GM18505 (cell line): ENCODE measurements around the gene CDV3.
"Not testable (repeated sequence)": the region's sequence is repeated elsewhere in the genome, so short reads cannot be mapped to it uniquely, and the experiment has no call there.

Experiments
- ATAC-seq: cut with Tn5 transposase; IDR thresholded peaks from one replicate; pipeline ENCODE4 v1.9.1; 2021; ENCODE audit not compliant: unreplicated experiment
- POLR2A ChIP-seq: IDR thresholded peaks from 4 replicates; pipeline ENCODE4 v1.6.1; 2011; ENCODE audit warnings: borderline replicate concordance; ENCODE audit not compliant: insufficient read depth, insufficient read length; ENCODE audit errors: extremely low read depth

CDV3 gene

DNA sequence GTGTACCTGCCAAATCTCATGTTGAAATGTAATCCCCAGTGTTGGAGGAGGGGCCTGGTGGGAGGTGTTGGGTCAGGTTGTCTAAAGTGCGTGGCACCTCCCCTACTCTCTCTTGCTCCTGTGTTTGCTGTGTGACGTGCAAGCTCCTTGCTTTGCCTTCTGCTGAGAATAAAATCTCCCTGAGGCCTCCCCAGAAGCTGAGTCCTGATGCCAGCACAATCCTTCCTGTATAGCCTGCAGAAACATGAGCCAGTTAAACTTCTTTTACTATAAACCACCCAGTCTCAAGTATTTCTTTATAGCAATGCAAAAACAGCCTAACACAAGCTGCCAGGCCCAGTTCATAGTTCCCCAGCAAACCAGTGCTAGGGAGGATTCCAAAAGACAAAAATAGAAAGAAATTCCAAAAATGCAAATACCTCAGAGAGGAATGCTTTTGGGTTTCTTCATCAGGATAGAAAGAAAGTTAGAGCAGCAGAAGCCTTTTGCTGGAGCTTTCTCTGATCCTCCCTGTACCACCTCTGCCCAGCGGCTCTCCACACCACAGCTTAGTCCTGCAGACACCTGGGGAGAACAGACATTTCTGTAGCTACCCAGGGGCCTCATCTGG, 25.9 kb upstream of the CDV3 start:
- TF ChIP-seq POLR2A = no peak

DNA sequence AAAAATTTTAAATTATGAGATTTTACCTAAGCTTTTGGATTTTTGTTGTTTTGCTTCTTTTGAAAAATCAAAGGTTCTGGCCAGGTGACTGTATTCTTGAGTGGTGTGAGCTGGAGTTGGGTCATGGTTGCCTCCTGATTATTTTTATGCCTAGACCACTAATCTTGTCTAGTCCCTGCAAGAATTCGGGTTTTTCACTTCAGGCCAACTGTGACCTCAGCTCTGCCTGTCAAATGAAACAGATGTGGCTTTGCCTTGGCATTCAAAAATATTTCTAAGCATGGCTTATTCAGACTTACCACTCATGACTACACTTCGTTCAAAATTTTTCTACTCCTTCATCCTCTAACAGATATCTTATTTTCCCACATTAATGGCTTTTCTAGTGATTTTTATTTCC, 25.4 kb upstream of the CDV3 start:
- TF ChIP-seq POLR2A = no peak
- ATAC-seq = no peak

More for the DNA sequence above, 25.9 kb upstream of the CDV3 start:
- ATAC-seq = no peak

DNA sequence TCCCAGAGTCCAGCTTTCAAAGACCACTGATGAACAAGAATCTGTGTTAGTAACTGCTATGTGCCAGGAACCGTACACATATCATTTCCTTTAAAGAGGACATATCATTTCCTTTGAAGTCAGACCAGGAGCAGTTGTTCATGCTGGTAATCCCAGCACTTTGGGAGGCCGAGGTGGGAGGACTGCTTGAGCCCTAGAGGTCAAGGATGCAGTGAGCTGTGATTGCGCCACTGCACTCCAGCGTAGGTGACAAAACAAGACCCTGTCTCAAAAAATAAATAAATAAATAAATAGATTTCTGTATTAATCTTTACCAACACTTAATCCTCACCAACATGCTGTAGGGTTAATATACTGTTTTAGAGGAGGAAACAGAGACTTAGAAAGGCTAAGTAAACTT, 23.9 kb upstream of the CDV3 start:
- no peak for TF ChIP-seq POLR2A
- ATAC-seq = no peak

DNA sequence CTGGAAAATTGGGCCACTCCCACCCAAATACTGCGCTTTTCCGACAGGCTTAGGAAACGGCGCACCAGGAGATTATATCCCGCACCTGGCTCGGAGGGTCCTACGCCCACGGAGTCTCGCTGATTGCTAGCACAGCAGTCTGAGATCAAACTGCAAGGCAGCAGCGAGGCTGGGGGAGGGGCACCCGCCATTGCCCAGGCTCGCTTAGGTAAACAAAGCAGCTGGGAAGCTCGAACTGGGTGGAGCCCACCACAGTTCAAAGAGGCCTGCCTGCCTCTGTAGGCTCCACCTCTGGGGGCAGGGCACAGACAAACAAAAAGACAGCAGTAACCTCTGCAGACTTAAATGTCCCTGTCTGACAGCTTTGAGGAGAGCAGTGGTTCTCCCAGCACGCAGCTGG, 21.9 kb upstream of the CDV3 start:
- not testable (repeated sequence) for ATAC-seq

DNA sequence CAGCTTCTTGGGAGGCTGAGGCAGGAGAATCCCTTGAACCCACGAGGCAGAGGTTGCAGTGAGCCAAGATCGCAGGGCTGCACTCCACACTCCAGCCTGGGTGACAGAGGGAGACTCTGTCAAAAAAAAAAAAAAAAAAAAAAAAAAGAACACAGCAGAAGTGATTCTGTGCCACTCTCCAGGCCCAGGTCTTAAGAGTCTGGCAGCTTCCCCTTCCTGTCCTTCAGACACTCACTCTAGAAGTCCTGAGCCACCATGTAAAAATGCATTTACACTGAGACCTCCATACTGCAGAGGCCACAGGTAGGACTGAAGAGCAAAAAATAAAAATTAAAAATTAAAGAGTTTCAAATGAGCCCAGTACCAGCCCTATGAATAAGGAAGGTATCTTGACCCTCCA, 11.8 kb upstream of the CDV3 start:
- ATAC-seq = no peak
- no peak for TF ChIP-seq POLR2A

DNA sequence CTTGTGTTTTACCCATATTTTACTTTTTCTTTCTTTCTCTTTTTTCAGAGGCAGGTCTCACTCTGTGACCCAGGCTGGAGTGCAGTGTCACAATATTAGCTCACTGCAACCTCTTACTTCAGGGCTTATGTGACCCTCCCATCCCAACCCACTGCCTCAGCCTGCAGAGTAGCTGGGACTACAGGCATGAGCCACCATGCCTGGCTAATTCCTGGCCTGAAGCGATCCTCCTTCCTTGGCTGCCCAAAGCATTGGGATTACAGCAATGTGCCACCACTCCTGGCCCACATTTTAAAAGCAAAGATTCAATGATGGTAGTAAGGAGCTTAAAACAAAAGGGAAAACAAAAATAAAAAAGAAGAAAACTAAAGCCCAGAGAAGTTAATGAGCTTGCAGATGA, 11.1 kb upstream of the CDV3 start:
- no peak for ATAC-seq
- TF ChIP-seq POLR2A = no peak

DNA sequence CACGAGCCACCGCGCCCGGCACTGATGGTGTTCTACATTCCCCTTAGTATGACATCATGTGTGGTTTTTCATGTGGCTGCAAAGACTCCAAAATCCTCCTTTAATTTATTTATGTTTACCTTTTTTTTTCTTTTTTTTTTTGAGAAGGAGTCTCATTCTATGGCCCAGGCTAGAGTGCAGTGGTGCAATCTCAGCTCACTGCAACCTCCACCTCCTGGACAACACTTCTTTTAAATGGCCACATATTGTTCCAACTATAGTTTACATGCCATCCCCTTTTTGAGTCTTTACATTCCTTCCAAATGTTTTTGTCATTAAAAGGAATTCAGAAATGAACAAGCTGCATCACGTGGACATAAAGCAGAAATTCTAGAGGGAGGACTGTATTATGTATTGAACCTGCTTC, 10.3 kb upstream of the CDV3 start:
- no peak for TF ChIP-seq POLR2A
- ATAC-seq = no peak

DNA sequence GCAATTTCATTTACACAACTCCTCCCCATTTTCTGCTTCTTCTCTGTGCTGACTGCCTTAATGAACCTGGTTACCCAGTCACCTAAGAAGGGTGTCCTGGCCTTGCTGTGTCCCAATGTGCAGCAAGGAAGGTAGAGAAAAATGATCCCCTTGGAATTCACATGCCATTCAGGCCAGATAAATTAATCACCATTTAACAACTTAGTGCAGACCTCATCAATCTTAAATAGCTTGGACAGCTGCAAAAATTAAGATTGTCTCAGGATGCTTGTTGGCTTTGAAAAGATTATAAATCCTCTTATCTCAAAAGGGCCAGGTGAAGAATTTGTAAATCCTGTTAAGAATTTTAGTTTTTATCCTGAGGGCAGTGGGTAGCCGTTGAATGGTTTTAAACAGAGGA, 9.7 kb upstream of the CDV3 start:
- TF ChIP-seq POLR2A = no peak
- no peak for ATAC-seq

DNA sequence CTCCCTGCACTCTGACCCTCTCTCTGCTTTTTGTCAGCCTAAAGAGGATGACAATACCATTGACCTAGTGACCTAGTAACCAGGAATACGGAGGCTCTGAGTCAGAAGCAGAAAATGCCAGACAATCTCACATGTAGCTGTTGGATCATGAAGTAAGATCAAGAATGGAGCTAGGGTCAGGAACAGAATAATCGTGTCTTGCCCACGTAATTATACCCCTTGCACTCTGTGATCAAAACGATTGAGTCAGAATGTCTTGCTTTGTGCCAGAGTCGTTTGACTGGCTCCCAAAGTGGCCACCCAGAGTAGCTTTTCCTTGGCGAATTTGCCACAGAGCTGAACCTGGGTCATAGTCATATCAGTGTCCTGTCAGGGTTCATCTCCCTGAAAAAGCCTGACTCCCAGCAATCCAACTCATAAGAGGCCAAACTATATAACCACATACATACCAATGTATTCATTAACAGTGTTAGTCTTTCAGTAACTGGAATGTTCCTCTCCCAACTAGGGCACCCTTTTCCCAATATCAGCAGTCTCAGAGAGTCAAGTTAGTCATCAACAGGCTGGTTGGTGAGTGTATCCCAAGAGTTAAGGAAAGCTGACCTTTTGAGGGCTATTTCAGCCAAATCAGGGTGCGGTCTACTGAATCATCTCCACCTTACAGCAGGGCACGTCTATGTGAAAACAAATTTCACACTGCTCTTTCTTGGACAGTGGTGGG, 5.0 kb upstream of the CDV3 start:
- ATAC-seq = no peak
- no peak for TF ChIP-seq POLR2A

DNA sequence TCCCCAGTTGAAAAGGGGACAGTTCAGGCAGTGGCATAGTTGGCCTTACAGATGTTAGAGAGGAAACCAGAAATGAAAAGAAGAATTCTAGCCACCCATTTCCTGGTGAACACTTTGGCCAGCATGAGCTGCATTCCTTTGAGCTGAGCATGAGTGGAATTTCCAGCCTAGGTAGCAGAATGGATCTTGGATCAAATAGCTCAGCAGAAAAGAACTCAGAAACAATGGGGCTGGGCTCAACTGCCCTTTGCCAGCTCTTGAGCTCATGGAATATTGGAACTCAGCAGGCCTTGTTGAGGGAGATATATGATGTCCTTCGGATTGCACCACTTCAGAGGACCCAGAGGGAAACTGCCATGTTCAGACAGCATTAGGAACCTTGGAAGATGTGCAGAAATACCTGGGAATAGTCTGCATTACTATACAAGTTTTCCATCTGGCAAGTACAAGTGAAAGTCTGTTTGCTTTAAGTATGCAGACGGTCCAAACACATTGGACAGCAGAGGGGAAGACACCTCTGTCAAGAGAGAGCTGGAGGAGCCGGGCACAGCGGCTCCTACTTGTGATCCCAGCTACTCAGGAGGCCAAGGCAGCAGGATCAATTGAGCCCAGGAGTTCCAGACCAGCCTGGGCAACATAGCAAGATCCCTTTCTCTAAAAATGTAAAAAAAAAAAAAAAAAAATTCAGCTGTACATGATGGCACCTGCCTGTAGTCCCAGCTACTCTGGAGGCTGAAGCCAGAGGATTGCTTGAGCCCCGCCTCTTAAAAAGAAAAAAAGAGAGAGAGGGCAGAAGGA, 3.1 kb upstream of the CDV3 start:
- ATAC-seq = no peak
- TF ChIP-seq POLR2A = no peak

DNA sequence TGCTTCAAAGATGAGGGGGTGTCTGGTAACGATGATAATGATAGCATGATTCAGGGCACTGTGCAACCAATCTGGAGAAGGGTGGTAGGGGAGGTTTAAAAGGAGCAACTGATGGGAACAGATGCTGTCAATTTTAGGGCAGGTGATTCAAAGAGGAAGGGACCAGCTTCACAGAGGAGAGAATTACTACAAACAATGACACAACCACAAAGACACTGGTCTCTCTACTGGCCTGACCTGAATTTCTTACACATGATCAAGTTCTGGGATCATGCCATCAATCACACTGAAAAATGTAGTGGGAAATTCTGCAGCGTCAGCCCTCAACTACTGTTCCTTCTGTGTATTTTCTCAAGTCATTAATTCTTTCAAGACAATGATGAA, 2.6 kb upstream of the CDV3 start:
- no peak for ATAC-seq
- TF ChIP-seq POLR2A = no peak

DNA sequence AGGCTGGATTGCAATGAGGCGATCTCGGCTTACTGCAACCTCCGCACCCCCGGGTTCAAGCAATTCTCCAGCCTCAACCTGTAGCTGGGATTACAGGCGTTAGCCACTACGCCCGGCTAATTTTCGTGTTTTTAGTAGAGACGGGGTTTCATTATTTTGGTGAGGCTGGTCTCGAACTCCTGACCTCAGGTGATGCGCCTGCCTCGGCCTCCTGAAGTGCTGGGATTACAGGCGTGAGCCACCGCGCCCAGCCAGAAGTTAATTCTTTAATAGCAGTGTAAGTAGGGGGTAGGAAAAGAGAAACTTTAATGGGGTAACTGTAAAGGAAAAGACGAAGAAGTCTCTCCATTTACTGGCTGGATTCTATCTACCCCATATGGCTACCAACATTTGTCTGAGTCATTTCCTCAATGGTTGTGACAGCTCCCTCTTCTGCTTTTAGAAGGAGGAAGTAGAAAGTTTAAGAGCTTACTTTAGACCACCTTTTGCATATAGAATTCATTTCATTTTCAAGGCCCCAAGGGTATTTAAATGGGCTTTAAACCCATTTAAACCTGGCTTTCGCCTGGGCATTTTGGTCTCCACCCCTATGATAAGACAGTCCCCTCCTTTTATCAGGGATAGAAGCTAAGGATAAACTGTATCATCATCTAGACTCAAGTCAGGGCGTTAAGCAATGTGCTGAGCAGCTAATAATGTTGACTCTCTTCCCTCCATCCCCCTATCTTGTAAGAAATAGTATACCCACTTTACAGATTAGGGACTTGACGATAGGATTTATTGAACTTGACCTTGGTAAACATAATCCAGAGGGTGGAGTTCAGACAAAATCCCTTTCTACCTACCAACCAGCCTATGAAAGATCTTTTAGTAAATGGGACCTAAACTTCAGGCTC, 1.1 kb upstream of the CDV3 start:
- no peak for ATAC-seq
- no peak for TF ChIP-seq POLR2A

DNA sequence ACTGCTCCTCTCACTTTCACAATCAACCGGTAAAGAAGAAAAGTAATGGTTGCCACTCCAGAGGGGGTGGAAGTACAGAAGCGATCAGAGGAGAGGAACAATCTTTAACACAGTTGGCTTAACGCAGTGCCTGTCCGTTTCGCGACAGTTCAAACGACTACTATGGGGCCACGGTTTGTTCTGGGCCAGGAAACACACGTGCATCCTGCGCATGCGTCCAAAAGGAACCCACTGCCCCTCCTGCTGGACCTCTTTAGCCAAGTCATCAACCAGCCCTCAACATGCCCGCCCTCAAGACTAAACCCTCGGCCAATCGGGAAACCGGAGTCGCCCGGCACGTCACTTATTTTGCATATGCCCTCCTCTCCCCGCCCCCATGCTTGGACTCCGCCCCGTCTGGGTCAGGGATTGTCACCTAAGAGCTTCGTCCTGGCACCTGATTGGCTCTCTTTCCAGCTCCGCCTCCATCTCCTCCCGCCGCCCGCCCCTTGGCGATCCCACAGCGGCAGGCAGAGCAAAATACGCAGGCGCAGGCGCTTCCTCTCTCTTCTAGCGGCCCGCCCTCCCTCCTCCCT, 345 bp upstream of the CDV3 start:
- peak; percentile 87 for TF ChIP-seq POLR2A
- peak; percentile 73 for ATAC-seq
